ENCODE data around the gene HDLBP.

DNA sequence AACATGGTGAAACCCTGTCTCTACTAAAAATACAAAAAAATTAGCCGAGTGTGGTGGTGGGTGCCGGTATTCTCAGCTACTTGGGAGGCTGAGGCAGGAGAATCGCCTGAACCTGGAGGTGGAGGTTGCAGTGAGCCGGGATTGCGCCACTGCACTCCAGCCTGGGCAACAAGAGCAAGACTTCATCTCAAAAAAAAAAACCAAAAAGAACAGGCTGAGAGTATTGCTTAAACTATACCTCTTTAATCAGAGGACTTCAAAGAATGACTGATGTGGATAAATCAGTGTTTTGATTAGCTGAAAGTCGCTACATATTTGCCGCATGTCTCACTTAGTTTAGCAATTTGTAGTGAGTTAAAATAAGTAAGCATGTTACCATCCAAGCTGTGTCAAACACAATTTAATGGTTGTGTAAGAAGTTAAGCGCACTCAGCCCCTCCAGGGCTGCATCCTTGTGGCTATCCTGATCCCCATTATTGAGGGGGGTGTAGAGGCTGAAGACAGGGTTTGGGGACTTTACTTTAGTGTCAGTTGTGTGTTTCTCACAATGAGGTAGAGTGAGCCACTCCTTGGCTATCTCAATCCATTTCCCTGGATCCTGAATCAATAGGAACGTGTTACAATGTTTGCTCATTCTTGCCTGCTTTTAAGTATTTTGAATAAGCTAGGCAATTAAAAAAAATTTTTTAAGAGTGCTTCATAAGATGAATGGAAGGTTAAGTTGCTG, 29.6 kb upstream of the HDLBP start:
- TF ChIP-seq, protein P1, sequence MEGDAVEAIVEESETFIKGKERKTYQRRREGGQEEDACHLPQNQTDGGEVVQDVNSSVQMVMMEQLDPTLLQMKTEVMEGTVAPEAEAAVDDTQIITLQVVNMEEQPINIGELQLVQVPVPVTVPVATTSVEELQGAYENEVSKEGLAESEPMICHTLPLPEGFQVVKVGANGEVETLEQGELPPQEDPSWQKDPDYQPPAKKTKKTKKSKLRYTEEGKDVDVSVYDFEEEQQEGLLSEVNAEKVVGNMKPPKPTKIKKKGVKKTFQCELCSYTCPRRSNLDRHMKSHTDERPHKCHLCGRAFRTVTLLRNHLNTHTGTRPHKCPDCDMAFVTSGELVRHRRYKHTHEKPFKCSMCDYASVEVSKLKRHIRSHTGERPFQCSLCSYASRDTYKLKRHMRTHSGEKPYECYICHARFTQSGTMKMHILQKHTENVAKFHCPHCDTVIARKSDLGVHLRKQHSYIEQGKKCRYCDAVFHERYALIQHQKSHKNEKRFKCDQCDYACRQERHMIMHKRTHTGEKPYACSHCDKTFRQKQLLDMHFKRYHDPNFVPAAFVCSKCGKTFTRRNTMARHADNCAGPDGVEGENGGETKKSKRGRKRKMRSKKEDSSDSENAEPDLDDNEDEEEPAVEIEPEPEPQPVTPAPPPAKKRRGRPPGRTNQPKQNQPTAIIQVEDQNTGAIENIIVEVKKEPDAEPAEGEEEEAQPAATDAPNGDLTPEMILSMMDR (IDR thresholded peaks at IDR 0.05): no peak
- no peak for TF ChIP-seq EP300 (IDR thresholded peaks at IDR 0.05)

All from upper lobe of left lung (tissue), 4 donors.